K562 (cell line): ENCODE measurements around the gene TMEM245. TPM values are rescaled to one million over a fixed set of nuclear protein-coding genes. Genes with fewer than 3 reads are reported as not detected.

ENCODE experiments used
- BRD9 ChIP-seq: fragments of 450-650 bp; IDR thresholded peaks from 2 replicates; pipeline ENCODE4 v1.6.1; 2018; ENCODE audit warnings: low read depth; ENCODE audit not compliant: partially characterized antibody
- EP400 ChIP-seq: fragments of 450-650 bp; IDR thresholded peaks from 2 replicates; pipeline ENCODE4 v1.6.1; 2017; ENCODE audit warnings: antibody characterized with exemption, mild to moderate bottlenecking, moderate library complexity
- GATA2 ChIP-seq: sonication (generic); formaldehyde crosslinking; IDR thresholded peaks from 2 replicates; pipeline ENCODE4 v1.4.0; 2020; ENCODE audit warnings: mild to moderate bottlenecking, missing genetic modification reagents
- GTF3C2 ChIP-seq: IDR thresholded peaks from 3 replicates; pipeline ENCODE4 v1.6.1; 2011; ENCODE audit warnings: borderline replicate concordance, mild to moderate bottlenecking, moderate library complexity; ENCODE audit not compliant: insufficient read length; ENCODE audit errors: extremely low read depth
- RCOR1 ChIP-seq, 2 experiments: IDR thresholded peaks; 2 replicates each; pipeline ENCODE4 v1.6.1; 2012; ENCODE audit warnings: low read depth in 2 of 2, low read length in 2 of 2, borderline replicate concordance in 1 of 2, improper control_type of control experiment in 1 of 2
- RUNX1 ChIP-seq: sonication (generic); IDR thresholded peaks from 2 replicates; pipeline ENCODE4 v1.6.1; 2016; ENCODE audit warnings: antibody characterized with exemption, low read depth
- TAF15 ChIP-seq: fragments of 200-400 bp; formaldehyde crosslinking; IDR thresholded peaks from 2 replicates; pipeline ENCODE4 v1.6.1; 2017; ENCODE audit warnings: mild to moderate bottlenecking, low read depth, low read length, moderate library complexity
- ZBTB8A ChIP-seq: fragments of 450-650 bp; IDR thresholded peaks from 2 replicates; pipeline ENCODE4 v1.6.1; 2018; ENCODE audit warnings: mild to moderate bottlenecking, moderate library complexity; ENCODE audit not compliant: partially characterized antibody
- polyA plus RNA-seq, 8 experiments: library from polyadenylated mRNA; depleted of rRNA in 4 of 8; stranded (reverse) in 5 of 8; unstranded in 3 of 8; fragments of >200 nt; fragmentation: Nextera tagmentation in 2 of 8; fragmentation: Illumina TruSeq in 1 of 8; extraction: Ambion mirVana in 2 of 8; extraction: Trizol in 1 of 8; gene quantifications; 2 replicates each; pipeline versions ENCODE4 v1.2.1 to v1.2.3, GENCODE V29; 2011 to 2014; ENCODE audit warnings: inconsistent platforms in 1 of 8, missing spikeins in 1 of 8
- total RNA-seq, 7 experiments: library from RNA; depleted of rRNA in 6 of 7; stranded (reverse); fragments of >200 nt in 6 of 7; fragmentation: Illumina TruSeq in 2 of 7; extraction: Trizol in 2 of 7; gene quantifications; 2 replicates each; pipeline versions ENCODE4 v1.2.1 to v1.2.3, GENCODE V29; 2011 to 2021; ENCODE audit warnings: low replicate concordance in 1 of 7
- TF ChIP-seq, protein P1 (sequence below): sonication (generic); formaldehyde crosslinking; IDR thresholded peaks from 2 replicates; pipeline ENCODE4 v1.8.0; 2022; ENCODE audit warnings: mild to moderate bottlenecking, missing genetic modification reagents
- TF ChIP-seq, protein P2 (sequence below): fragments of 250-450 bp; sonication (Bioruptor Pico); IDR thresholded peaks from 2 replicates; pipeline ENCODE4 v1.5.0; 2021
- TF ChIP-seq, protein P3 (sequence below), 3 experiments: fragments of 200-800 bp in 1 of 3; sonication (Bioruptor generic) in 1 of 3; sonication (generic) in 1 of 3; formaldehyde crosslinking in 1 of 3; IDR thresholded peaks; 2 replicates each; pipeline versions ENCODE4 v1.6.1 to v1.8.0; 2016 to 2022; ENCODE audit warnings: mild to moderate bottlenecking in 2 of 3, missing compliant biosample characterization in 2 of 3, missing genetic modification characterization in 2 of 3, missing genetic modification reagents in 1 of 3
- TF ChIP-seq, protein P4 (sequence below), 2 experiments: fragments of 450-650 bp; IDR thresholded peaks; 2 replicates each; pipeline ENCODE4 v1.6.1; 2016; ENCODE audit warnings: mild to moderate bottlenecking in 2 of 2, borderline replicate concordance in 1 of 2, low read depth in 1 of 2, moderate library complexity in 1 of 2

TMEM245 gene
- total and polyA plus RNA-seq, 9 of the 15 experiments (the other 6 are each of a cell fraction or from before 2014, with no cell fraction given) = 8.5 to 43.2 (median 24.3) TPM

DNA sequence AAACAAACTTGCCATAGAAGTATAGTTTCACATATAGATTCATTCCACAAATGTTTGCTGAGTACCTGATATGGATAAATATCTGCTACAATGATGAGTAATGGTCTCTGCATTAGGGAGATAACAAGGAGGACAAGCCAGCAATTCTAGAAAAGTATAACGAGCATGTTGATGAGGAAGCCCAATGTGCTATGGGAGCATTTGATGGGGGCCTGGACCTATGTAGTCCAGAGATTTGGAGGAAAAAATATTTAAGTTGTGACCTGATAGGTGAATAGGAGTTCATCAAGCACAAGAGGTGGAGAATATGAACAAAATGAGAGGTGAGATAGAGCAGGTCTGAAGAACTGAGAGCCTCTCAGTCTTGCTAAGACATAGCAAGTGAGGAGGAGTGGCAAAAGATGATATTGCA is 14.4 kb upstream of the TMEM245 start (continued):
- TF ChIP-seq, protein P1, sequence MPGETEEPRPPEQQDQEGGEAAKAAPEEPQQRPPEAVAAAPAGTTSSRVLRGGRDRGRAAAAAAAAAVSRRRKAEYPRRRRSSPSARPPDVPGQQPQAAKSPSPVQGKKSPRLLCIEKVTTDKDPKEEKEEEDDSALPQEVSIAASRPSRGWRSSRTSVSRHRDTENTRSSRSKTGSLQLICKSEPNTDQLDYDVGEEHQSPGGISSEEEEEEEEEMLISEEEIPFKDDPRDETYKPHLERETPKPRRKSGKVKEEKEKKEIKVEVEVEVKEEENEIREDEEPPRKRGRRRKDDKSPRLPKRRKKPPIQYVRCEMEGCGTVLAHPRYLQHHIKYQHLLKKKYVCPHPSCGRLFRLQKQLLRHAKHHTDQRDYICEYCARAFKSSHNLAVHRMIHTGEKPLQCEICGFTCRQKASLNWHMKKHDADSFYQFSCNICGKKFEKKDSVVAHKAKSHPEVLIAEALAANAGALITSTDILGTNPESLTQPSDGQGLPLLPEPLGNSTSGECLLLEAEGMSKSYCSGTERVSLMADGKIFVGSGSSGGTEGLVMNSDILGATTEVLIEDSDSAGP (CRISPR knock-in tag) = no peak
- no peak for TF ChIP-seq GTF3C2
- peak; percentile 43; the same call in 1 of the 2 replicates for TF ChIP-seq EP400
- no peak for TF ChIP-seq RUNX1
- TF ChIP-seq TAF15 = no peak
- no peak for TF ChIP-seq ZBTB8A
- TF ChIP-seq, protein P2, sequence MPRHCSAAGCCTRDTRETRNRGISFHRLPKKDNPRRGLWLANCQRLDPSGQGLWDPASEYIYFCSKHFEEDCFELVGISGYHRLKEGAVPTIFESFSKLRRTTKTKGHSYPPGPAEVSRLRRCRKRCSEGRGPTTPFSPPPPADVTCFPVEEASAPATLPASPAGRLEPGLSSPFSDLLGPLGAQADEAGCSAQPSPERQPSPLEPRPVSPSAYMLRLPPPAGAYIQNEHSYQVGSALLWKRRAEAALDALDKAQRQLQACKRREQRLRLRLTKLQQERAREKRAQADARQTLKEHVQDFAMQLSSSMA (CRISPR knock-in tag) = no peak
- peak; percentile 78 for TF ChIP-seq BRD9
- TF ChIP-seq, protein P3, sequence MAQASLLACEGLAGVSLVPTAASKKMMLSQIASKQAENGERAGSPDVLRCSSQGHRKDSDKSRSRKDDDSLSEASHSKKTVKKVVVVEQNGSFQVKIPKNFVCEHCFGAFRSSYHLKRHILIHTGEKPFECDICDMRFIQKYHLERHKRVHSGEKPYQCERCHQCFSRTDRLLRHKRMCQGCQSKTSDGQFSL (CRISPR knock-in tag; IDR thresholded peaks at IDR 0.05) = no peak
- TF ChIP-seq, protein P3 (tag; IDR thresholded peaks at IDR 0.05) = no peak
- peak in 1 of 2 experiments; percentile 89; a peak in 2 of 4 replicates for TF ChIP-seq RCOR1 (IDR thresholded peaks at IDR 0.05; ENCODE audit: borderline replicate concordance in 1 of 2, low read depth in 2 of 2, low read length in 2 of 2)
- peak; percentile 77 for TF ChIP-seq GATA2 (CRISPR knock-in tag)
- TF ChIP-seq, protein P4, sequence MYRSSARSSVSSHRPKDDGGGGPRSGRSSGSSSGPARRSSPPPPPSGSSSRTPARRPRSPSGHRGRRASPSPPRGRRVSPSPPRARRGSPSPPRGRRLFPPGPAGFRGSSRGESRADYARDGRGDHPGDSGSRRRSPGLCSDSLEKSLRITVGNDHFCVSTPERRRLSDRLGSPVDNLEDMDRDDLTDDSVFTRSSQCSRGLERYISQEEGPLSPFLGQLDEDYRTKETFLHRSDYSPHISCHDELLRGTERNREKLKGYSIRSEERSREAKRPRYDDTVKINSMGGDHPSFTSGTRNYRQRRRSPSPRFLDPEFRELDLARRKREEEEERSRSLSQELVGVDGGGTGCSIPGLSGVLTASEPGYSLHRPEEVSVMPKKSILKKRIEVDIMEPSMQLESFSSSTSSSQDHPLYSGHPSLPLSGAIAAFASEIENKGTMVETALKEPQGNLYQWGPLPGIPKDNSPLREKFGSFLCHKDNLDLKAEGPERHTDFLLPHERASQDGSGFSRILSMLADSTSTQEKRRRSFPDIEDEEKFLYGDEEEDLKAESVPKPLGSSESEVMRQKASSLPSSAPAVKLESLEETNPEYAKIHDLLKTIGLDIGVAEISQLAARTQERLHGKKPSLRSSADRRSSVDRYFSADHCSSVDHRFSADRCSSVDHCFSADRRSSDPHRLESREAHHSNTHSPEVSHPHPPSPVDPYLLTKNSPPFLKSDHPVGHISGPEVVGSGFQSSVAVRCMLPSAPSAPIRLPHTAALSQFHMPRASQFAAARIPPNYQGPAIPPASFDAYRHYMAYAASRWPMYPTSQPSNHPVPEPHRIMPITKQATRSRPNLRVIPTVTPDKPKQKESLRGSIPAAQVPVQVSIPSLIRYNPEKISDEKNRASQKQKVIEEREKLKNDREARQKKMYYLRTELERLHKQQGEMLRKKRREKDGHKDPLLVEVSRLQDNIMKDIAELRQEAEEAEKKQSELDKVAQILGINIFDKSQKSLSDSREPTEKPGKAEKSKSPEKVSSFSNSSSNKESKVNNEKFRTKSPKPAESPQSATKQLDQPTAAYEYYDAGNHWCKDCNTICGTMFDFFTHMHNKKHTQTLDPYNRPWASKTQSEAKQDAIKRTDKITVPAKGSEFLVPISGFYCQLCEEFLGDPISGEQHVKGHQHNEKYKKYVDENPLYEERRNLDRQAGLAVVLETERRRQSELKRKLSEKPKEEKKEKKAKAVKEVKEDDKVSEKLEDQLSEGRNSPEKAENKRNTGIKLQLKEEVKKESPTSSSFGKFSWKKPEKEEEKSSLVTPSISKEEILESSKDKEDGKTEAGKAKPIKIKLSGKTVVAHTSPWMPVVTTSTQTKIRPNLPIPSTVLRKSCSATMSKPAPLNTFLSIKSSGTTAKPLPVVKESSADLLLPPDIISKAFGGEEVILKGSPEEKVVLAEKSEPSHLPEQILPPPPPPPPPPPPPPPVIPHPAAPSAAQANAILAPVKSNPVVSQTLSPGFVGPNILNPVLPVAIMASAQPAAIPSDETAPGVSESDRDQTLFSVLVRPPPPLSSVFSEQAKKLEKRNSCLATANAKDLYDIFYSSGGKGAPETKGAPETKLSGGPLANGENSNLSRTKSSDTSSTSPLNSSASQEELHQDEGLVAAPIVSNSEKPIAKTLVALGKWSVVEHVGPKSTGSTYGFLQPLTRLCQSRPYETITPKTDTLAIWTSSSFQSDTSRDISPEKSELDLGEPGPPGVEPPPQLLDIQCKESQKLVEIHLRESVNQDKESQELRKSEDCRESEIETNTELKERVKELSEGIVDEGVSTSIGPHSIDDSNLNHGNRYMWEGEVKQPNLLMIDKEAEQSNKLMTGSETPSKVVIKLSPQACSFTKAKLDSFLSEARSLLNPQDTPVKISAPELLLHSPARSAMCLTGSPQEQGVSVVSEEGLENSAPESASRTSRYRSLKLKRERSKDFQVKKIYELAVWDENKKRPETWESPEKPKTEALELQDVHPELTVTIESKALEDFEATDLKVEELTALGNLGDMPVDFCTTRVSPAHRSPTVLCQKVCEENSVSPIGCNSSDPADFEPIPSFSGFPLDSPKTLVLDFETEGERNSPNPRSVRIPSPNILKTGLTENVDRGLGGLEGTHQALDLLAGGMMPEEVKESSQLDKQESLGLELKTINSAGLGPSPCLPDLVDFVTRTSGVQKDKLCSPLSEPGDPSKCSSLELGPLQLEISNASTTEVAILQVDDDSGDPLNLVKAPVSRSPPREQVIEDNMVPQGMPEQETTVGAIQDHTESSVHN (IDR thresholded peaks at IDR 0.05; ENCODE audit: borderline replicate concordance in 1 of 2, low read depth in 1 of 2) = no peak
